Trophoblast cell (in vitro differentiated cells and primary cell): Measurements from ENCODE around the gene JPT1.

Experiments
- DNase-seq, 2 donors: peaks; one replicate each; pipeline ENCODE4 v3.0.0-alpha.2; 2016
- H2AFZ ChIP-seq: 2 replicates; pipeline ENCODE4 v1.6.1; 2013; ENCODE audit warnings: low read length, moderate library complexity, mild to moderate bottlenecking; ENCODE audit not compliant: insufficient read depth, poor library complexity
- H2AK5ac ChIP-seq: 2 replicates; pipeline ENCODE4 v1.6.1; 2013; ENCODE audit warnings: mild to moderate bottlenecking, low read length
- H2BK120ac ChIP-seq: 2 replicates; pipeline ENCODE4 v1.6.1; 2013; ENCODE audit warnings: low read length, mild to moderate bottlenecking, moderate library complexity; ENCODE audit not compliant: insufficient read depth, poor library complexity
- H2BK12ac ChIP-seq: 2 replicates; pipeline ENCODE4 v1.6.1; 2013; ENCODE audit warnings: mild to moderate bottlenecking, low read length, moderate library complexity
- H2BK5ac ChIP-seq: 2 replicates; pipeline ENCODE4 v1.6.1; 2013; ENCODE audit warnings: low read length, low read depth, moderate library complexity, mild to moderate bottlenecking; ENCODE audit not compliant: poor library complexity
- H3K14ac ChIP-seq: 2 replicates; pipeline ENCODE4 v1.6.1; 2013; ENCODE audit warnings: mild to moderate bottlenecking, low read length
- H3K18ac ChIP-seq: 2 replicates; pipeline ENCODE4 v1.6.1; 2013; ENCODE audit warnings: mild to moderate bottlenecking, low read length
- H3K23ac ChIP-seq: 2 replicates; pipeline ENCODE4 v1.6.1; 2013; ENCODE audit warnings: low read length
- H3K27ac ChIP-seq: 2 replicates; pipeline ENCODE4 v1.5.1; 2013; ENCODE audit warnings: low read depth, mild to moderate bottlenecking, inconsistent platforms, low read length, moderate library complexity
- H3K27me3 ChIP-seq: 2 replicates; pipeline ENCODE4 v1.6.1; 2013; ENCODE audit warnings: inconsistent platforms, mild to moderate bottlenecking, low read length, moderate library complexity; ENCODE audit not compliant: insufficient read depth
- H3K36me3 ChIP-seq, 2 experiments: 1 replicate in 1 of 2; 2 replicates in 1 of 2; pipeline ENCODE4 v1.6.1; 2013; ENCODE audit warnings: low read length in 2 of 2, mild to moderate bottlenecking in 2 of 2, moderate library complexity in 1 of 2; ENCODE audit not compliant: insufficient read depth in 2 of 2, control insufficient read depth in 1 of 2
- H3K4ac ChIP-seq: 2 replicates; pipeline ENCODE4 v1.6.1; 2013; ENCODE audit warnings: low read depth, mild to moderate bottlenecking, low read length, moderate library complexity
- H3K4me1 ChIP-seq, 2 experiments: 1 replicate in 1 of 2; 2 replicates in 1 of 2; pipeline ENCODE4 v1.6.1; 2013; ENCODE audit warnings: low read length in 2 of 2, mild to moderate bottlenecking in 2 of 2, moderate library complexity in 1 of 2; ENCODE audit not compliant: insufficient read depth in 2 of 2, control insufficient read depth in 1 of 2
- H3K4me2 ChIP-seq: 2 replicates; pipeline ENCODE4 v1.6.1; 2013; ENCODE audit warnings: inconsistent platforms, mild to moderate bottlenecking, low read length, moderate library complexity
- H3K4me3 ChIP-seq: 2 replicates; pipeline ENCODE4 v1.5.1; 2013; ENCODE audit warnings: mild to moderate bottlenecking, low read depth, low read length, inconsistent platforms
- H3K79me1 ChIP-seq: one replicate; pipeline ENCODE4 v1.6.1; 2013; ENCODE audit warnings: low read length
- H3K79me2 ChIP-seq: 2 replicates; pipeline ENCODE4 v1.6.1; 2013; ENCODE audit warnings: low read length, mild to moderate bottlenecking; ENCODE audit not compliant: control insufficient read depth, insufficient read depth, poor library complexity
- H3K9ac ChIP-seq: 2 replicates; pipeline ENCODE4 v1.6.1; 2013; ENCODE audit warnings: mild to moderate bottlenecking, low read length
- H3K9me3 ChIP-seq: 2 replicates; pipeline ENCODE4 v1.6.1; 2013; ENCODE audit warnings: low read depth, mild to moderate bottlenecking, control low read depth, inconsistent platforms, low read length; ENCODE audit not compliant: insufficient read depth
- H4K12ac ChIP-seq: 2 replicates; pipeline ENCODE4 v1.6.1; 2013; ENCODE audit warnings: low read depth, mild to moderate bottlenecking, low read length, moderate library complexity
- H4K8ac ChIP-seq: 2 replicates; pipeline ENCODE4 v1.6.1; 2013; ENCODE audit warnings: low read depth, mild to moderate bottlenecking, low read length, moderate library complexity
- H4K91ac ChIP-seq: one replicate; pipeline ENCODE4 v1.6.1; 2013; ENCODE audit warnings: low read depth, mild to moderate bottlenecking, low read length, moderate library complexity
- WGBS: extraction: QIAGEN DNeasy Blood & Tissue Kit; methylation state at CpG from one replicate; pipeline ENCODE4 v1.1.7; 2013; ENCODE audit warnings: missing lambda C conversion rate; ENCODE audit not compliant: insufficient read length, insufficient coverage; ENCODE audit errors: extremely low coverage; 5-methylcytosine and 5-hydroxymethylcytosine counted together

The JPT1 gene

DNA sequence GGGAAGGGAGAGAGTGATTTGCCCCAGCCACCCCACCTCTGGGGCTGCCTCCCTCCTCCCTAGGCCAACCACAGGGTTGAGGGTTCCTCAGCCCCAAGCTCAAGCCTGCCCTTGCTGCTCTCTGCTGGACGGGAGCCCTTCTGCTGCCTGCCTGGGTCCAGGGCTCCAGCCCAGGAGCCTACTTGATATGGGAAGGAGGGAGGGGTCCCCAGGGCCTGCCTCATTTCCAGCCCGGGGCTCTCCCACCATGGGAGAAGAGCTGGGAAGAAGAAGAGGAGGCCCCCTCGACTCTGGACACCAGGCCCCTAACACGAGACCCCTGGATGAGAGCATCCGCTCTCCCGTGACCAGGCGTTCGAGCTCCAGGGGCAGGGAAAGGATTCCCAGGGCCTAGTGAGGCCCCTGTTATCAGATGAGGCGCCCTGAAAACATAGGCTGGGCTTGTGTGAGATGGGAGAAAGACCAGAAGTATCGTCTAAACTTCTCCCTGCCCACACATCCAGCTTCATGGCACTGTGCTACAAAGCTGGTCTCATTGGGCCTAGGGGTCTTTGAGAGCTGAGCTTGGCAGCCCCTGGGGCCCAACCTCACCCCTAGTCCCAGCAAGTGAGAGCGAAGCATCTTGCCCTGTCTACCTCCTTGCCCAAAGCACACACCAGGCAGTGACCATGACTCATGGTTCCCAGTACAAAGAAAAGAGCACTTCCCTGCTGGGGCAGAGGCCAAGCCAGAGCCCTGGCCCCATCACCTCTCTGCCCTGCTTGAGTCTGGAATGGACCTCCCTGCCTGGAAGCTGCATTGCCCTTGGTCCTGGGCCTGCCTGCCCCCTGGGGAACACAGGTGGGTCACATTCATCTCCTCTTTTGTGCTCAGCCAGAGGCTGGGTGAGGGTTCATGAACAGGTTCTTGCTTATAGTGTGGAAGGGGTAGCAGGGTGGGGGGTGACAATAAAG, 65.6 kb downstream of the JPT1 start:
- H3K27ac ChIP-seq, result peak overlapping the region; percentile 100
- peak overlapping the region; percentile 100 for H4K91ac ChIP-seq
- H2BK12ac ChIP-seq, result peak overlapping the region; percentile 91
- peaks cover 30% of the 10 kb centered on the region for H3K79me1 ChIP-seq
- no peaks in the 10 kb centered on the region for H3K36me3 ChIP-seq
- peaks cover 3% of the 10 kb centered on the region for H3K9me3 ChIP-seq
- peaks cover 53 to 60% of the 10 kb centered on the region in 2 experiments for H3K4me1 ChIP-seq
- H2AFZ ChIP-seq, result peak overlapping the region; percentile 84
- H3K4ac ChIP-seq, result peak overlapping the region; percentile 97
- H3K23ac ChIP-seq, result no peak overlapping the region
- peak overlapping the region; percentile 93 for H3K9ac ChIP-seq
- DNase-seq, result peak; percentile 55 to 65
- peak overlapping the region; percentile 78 for H3K4me3 ChIP-seq
- H2BK120ac ChIP-seq, result peak overlapping the region; percentile 98
- peak overlapping the region; percentile 99 for H4K8ac ChIP-seq
- H2AK5ac ChIP-seq, result peak overlapping the region; percentile 96
- H3K18ac ChIP-seq, result peak overlapping the region; percentile 98
- no peaks in the 10 kb centered on the region for H3K27me3 ChIP-seq
- peak overlapping the region; percentile 99 for H2BK5ac ChIP-seq
- peak overlapping the region; percentile 99 for H4K12ac ChIP-seq
- WGBS, result no CpG with 5 or more reads among the region's 11 CpGs
- H3K79me2 ChIP-seq, result peaks cover 21% of the 10 kb centered on the region
- H3K4me2 ChIP-seq, result peak overlapping the region; percentile 66
- peak overlapping the region; percentile 99 for H3K14ac ChIP-seq

DNA sequence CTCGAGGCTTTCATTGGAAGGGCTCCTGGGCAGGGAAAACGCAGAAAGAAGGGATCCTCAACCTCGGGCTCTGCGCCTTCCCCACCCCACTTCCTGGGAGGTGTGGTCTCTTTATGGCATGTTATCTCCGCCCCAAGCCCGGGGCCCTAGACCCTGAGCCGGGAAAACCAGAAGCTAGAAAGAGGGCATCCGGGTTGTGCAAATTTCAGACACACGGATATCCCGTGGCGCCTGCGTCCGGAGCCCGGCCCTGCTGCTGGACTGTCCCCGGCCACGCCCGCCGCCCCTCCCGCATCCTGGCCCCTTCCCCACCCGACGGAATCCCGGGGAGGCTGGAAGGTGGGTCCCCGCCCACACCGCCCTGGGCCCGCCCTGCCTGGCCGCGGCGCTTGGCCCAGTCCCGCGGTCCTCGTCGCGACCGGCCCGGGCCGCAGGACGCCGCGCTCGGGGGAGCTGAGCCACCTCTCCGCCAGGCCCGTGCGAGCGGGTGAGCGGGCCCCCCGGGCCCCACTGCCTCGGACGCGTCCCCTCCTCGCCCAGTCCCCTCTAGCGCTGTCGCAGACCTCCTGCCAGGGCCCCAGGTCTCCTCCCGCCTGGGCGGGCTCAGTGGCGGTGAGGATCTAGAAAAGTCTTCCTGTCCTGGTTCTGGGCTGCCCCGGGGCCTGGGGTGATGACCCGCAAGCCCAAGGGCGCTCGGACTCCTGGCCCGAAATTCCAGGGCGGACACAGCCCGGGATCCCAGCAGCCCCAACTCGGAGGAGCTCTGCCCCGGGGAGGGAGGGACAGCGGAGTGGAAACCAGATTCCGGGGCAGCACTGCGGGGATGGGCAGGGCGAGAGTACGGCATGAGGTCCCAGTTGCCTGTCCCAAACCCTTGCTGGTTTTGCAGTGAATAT, 66.5 kb downstream of the JPT1 start, which contains the start of gene SLC16A5:
Gene SLC16A5, plus strand, starts transcription at position 397 of the 896 bp plus-strand sequence. CDS start 5,683 bp downstream, outside the sequence.
- H4K91ac ChIP-seq, result peak within 1 kb of the TSS; percentile 100
- peak within 1 kb of the TSS; percentile 66 for H3K4me2 ChIP-seq
- H3K23ac ChIP-seq, result no peak within 1 kb of the TSS
- peak within 1 kb of the TSS; percentile 100 for H3K27ac ChIP-seq
- H3K36me3 ChIP-seq, result no peaks in the 10 kb centered on the region
- DNase-seq, result peak; percentile 97
- peaks cover 17% of the 10 kb centered on the region for H3K79me2 ChIP-seq
- peak within 1 kb of the TSS; percentile 98 for H2BK120ac ChIP-seq
- H2BK12ac ChIP-seq, result peak within 1 kb of the TSS; percentile 91
- peaks cover 44 to 51% of the 10 kb centered on the region in 2 experiments for H3K4me1 ChIP-seq
- peak within 1 kb of the TSS; percentile 96 for H2AK5ac ChIP-seq
- H3K9me3 ChIP-seq, result no peaks in the 10 kb centered on the region
- peak within 1 kb of the TSS; percentile 98 for H3K18ac ChIP-seq
- H3K27me3 ChIP-seq, result no peaks in the 10 kb centered on the region
- H3K9ac ChIP-seq, result peak within 1 kb of the TSS; percentile 93
- WGBS, result no CpG with 5 or more reads among the region's 69 CpGs
- H3K79me1 ChIP-seq, result peaks cover 23% of the 10 kb centered on the region
- H3K4me3 ChIP-seq, result peak within 1 kb of the TSS; percentile 78
- peak within 1 kb of the TSS; percentile 99 for H2BK5ac ChIP-seq
- H3K14ac ChIP-seq, result peak within 1 kb of the TSS; percentile 99
- H4K8ac ChIP-seq, result peak within 1 kb of the TSS; percentile 99
- H4K12ac ChIP-seq, result peak within 1 kb of the TSS; percentile 99
- H3K4ac ChIP-seq, result peak within 1 kb of the TSS; percentile 97
- H2AFZ ChIP-seq, result peak within 1 kb of the TSS; percentile 84

DNA sequence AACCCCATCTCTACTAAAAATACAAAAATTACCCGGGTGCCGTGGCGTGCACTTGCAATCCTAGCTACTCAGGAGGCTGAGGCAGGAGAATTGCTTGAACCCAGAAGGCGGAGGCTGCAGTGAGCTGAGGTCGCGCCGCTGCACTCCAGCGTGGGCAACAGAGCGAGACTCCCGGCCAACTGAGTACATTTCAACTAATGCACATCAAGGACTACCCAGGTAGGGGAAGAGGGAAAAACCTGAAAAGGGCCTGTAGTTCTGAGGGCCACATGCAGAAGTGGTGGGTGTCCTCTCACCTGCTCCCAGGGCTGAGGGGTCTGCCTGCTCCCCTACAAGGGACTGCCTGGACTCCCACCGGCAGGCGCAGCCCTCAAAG, 67.1 kb downstream of the JPT1 start:
- peak overlapping the region; percentile 34 for H2BK12ac ChIP-seq
- H2BK5ac ChIP-seq, result peak overlapping the region; percentile 79
- peak overlapping the region; percentile 85 for H3K18ac ChIP-seq
- H3K4me2 ChIP-seq, result peak overlapping the region; percentile 66
- H2AK5ac ChIP-seq, result peak overlapping the region; percentile 88
- H3K27me3 ChIP-seq, result no peaks in the 10 kb centered on the region
- WGBS, result no CpG with 5 or more reads among the region's 12 CpGs
- H4K12ac ChIP-seq, result peak overlapping the region; percentile 65
- peak overlapping the region; percentile 82 for H2BK120ac ChIP-seq
- peaks cover 25% of the 10 kb centered on the region for H3K79me1 ChIP-seq
- H3K4me3 ChIP-seq, result peak overlapping the region; percentile 48
- H4K8ac ChIP-seq, result peak overlapping the region; percentile 93
- no peaks in the 10 kb centered on the region for H3K36me3 ChIP-seq
- peak overlapping the region; percentile 83 for H3K14ac ChIP-seq
- peaks cover 17% of the 10 kb centered on the region for H3K79me2 ChIP-seq
- peak overlapping the region; percentile 66 for H3K9ac ChIP-seq
- peak overlapping the region; percentile 71 for H3K4ac ChIP-seq
- peak overlapping the region; percentile 100 for H3K27ac ChIP-seq
- peak overlapping the region; percentile 90 for H4K91ac ChIP-seq
- no peak for DNase-seq
- H3K4me1 ChIP-seq, result peaks cover 39 to 51% of the 10 kb centered on the region in 2 experiments
- peak overlapping the region; percentile 80 for H2AFZ ChIP-seq
- H3K23ac ChIP-seq, result no peak overlapping the region
- H3K9me3 ChIP-seq, result no peaks in the 10 kb centered on the region
